Measurements from ENCODE around the gene BTBD1.
A peak's percentile ranks its signal among the peaks of the same experiment; 100 is the strongest.
"Not testable (repeated sequence)": the region's sequence is repeated elsewhere in the genome, so short reads cannot be mapped to it uniquely, and the experiment has no call there.

The BTBD1 gene

DNA sequence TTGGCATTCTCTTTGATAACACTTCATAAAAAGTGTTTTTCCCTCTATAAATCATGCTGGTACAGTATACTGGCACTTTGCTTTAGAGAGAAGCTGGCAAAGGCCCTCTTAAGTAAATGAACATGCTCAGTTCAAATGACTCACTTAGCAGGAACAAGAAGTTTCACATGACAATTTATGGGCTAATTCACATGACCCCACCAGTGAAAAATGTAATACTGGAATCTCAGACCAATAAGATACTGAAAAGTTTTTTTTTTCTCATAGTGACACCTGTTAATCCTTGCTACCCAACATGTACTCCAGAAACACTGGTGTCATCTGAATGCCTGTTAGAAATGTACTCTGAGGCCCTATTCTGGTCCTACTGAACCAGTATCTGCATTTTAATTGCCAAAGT is 13.9 kb downstream of the BTBD1 start:
- DNase-seq: peak; percentile 75

DNA sequence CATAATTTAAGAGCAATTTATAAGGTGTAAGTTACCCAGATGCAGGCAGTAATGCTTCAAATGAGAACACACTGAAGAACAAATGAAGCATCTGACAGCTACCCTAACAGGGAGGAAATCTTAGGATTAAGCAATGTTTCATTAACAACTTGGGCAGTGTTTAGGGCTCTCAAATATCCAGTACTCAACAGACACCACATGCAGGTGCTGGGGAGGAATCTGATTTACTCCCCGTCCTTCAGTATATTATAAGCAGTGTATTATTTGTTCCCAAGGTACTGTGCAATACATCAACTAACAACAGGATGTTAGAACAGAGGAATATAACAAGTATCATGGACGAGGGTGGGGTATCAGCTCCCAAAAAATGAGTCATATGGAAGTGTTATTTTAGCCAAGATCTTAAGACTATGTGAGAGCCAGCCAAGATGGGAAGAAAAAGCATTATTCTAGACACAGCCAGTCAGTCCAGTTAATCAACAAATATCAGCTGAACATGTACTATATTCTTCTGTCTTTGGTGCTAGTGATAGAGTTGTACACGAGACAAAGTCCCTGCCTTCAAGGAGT is 20.4 kb downstream of the BTBD1 start:
- DNase-seq: no peak

DNA sequence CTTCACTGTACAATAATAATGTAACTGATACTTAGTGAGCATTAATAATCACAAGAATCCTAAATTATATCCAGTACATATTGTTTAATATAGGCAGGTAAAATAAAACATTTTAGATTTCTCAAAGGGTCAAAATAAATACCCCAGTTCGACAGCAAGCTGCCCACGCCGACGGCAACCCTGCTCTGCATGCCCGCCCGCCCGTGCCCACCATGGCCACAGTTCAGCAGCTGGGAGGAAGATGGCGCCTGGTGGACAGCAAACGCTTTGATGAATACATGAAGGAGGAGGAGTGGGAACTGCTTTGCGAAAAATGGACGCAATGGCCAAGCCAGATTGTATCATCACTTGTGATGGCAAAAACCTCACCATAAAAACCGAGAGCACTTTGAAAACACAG is 22.9 kb downstream of the BTBD1 start:
- no peak for DNase-seq

DNA sequence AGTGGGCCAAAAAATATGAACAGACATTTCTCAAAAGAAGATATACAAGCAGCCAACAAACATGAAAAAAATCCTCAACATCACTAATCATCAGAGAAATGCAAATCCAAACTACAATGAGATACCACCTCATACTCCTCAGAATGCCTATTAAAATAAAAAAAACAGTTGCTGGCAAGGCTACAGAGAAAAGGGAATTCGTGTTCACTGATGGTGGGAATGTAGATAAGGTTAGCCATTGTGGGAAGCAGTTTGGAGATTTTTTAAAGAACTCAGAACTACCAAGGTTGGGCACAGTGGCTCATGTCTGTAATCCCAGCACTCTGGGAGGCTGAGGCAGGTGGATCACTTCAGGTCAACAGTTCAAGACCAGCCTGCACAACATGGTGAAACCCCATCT is 27.8 kb downstream of the BTBD1 start:
- no peak for DNase-seq

DNA sequence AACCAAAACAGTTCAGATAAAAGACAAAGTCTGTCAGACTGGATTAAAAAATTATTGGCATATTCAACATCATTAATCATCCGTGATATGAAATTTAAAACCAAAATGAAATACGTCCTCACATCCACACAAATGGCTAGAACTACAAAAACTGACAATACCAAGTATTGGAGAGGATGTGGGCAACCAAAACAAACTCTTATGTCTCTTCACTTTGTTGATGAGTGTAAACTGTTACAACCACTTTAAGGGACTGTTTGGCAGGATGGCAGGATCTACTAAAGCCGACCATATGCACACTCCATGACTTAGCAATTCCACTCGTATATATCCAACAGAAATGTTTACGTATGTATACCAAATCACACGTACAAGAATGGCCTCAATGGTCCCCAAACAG is 30.8 kb downstream of the BTBD1 start:
- no peak for DNase-seq

DNA sequence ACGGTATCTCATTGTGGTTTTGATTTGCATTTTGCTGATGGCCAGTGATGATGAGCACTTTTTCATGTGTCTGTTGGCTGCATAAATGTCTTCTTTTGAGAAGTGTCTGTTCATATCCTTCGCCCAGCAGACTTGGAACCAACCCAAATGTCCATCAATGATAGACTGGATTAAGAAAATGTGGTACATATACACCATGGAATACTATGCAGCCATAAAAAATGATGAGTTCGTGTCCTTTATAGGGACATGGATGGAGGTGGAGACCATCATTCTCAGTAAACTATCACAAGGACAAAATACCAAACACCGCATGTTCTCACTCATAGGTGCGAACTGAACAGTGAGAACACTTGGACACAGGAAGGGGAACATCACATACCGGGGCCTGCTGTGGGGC is 35.8 kb downstream of the BTBD1 start:
- not testable (repeated sequence) for DNase-seq

DNA sequence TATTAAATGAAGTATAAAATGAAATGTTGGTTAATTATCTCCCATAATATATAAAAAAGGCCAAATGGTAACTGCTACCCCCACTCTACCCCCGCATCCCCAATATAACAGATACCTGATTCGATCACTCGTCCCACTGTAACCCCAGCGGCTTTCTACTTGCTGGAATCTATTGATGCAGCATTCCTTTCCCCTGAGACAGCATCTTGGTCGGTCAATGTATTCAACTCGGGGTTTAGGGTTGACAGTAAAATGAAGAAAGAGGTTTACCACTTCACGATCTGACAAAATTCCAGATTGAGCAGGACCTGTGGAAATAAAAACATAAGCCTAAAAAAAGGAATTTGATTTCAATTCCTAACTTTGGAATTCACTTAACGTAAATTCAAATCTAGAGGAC is 37.0 kb downstream of the BTBD1 start:
- DNase-seq: no peak

DNA sequence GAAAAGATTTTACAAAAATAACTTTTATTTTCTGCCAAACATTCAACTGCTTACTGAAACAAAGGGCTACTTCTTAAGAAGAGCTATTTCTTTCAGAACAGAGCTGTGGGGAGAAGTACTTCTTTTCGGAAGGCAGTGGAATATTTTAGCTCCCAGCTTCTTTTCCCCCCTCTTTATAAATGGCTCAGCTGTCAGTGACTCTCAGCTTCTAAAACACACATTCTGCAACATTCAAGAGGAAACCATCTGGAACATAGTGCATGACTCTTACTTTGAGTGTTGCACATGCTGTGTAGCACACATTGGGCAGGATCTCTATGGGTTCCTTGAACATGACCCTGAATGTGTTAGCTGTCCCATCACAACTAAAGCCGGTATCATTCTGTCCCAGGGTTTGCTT is 48.6 kb downstream of the BTBD1 start:
- no peak for DNase-seq

DNA sequence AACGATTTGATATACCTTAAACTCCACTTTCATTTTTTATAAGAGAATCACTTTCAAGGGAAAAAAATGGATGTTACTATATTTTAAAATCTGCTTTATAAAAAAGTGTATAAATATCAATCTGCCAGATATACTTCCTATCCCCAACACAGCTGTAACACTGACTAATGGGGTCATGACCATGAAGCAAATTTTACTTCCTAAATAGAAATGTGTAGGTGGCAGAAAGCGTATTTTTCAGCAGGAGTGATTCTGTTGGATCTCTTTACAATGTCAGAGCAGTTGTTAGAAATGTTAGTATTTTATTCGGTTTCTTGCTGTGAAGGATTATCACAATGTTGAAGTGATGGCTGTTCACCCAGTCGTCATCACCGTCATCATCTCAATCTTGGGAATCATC is 50.1 kb downstream of the BTBD1 start:
- DNase-seq: peak; percentile 62

DNA sequence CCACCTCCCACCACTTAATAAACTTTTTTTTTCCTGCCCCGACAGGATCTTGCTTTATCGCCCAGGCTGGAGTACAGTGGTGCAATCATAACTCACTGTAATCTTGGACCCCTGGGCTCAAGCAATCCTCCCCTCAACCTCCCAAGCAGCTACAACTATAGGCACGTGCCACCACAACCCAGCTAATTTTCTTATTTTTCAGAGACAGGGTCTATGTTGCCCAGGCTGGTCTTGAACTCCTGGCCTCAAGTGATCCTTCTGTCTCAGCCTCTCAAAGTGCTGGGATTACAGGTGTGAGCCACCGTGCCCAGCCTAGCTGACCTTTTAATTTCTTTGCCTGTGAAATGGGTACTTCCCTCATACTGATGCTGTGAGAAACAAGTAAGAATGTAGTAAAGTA is 51.7 kb downstream of the BTBD1 start:
- DNase-seq: no peak

DNA sequence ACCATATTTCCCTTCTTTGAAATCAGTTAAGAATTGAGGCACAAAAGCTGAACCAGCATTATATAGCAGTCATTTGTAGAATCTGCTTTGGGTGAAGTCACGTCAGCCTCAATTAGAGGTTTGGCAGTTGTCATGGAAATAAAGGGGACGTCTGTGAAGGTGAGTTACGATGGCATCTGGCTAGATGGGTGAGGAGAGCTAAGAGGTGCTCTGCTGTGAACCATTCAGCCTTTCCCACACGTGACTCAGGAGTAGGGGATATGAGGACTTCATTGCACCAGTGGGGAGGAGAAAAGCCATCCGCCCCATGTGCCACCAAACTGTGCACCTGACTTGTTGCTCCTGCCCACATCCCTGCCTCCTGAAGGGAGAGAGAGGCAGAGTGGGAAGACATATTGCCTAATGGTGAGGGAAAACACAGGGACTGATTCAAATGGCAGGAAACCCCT is 52.8 kb downstream of the BTBD1 start:
- DNase-seq: no peak

DNA sequence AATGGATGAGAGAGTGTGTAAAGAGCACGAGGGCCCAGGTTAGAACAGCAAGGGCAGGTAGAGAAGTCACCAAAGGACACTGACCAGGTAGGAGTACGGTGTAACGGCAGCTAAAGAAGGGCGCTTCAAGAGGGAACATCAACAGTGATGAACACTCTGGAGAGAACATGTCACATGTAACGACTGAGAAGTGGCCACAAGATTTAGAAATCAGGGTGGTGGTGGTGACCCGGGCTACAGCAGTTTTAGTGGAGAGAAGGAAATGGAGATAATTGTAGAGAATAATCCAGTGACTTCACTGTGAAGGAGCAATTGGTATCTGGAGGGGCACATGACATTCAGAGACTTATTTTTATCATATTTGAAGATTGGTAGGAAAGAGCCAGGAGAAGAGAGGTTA is 54.4 kb downstream of the BTBD1 start:
- DNase-seq: no peak

DNA sequence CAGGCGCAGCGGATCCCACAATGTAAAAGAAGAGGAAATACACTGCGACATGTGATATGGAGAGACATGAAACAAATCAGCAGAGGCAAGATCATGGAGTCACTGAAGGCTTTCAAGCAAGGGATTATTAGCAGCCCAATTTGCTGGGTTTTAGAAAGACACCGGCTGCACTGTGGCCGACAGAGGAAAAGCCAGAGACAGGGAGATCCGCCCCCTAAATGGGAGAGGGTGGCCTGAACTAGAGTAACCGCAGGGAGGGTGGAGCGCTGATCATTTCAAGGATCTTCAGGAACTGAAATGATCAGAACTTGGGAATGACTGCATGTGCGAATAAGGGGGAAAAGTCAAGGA is 55.0 kb downstream of the BTBD1 start:
- DNase-seq: peak; percentile 15

DNA sequence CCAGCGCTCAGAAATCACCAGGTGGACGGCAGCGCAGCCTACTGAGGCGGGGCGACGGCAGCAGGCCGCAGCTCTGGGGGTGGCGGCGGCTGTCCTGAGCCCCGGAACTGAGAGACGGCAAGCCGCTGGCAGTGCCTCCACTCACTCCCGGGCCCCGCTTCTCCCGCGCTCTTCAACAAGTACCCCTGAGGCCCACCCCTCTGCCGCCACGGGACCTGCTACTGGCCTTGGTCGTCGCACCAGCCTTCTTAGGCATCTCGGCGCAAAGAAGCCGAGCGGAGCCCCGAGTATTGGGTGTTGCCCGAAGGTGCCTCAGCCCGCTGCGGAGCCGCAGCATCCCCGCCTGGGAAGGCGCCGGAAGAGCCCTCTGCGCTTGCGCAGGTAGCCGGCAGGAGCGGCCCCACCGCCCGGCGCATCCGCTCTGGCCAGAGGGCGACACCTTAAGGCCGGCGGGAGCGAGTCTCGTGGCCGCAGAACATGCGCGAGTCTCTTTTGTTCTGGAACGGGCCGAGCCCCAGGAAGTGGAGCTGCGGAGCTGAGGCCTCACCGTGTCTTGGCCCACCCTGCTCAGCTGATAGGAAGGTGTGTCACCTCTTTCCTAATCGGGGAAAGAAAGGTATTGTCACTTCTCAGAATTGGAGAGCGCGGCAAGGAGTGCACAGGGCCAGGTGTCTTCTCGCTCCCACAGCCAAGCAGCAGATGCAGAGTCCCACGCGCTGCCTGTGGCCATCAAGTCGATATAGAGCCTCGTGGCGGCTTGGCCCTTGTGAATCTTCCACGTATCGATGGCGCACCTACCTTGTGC is 55.6 kb downstream of the BTBD1 start, which contains the start of gene C15orf40:
C15orf40 (minus strand) TSS at position 369 of the 805 bp plus-strand sequence; CDS start at position 337, 32 bp downstream.
- DNase-seq: peak; percentile 96

DNA sequence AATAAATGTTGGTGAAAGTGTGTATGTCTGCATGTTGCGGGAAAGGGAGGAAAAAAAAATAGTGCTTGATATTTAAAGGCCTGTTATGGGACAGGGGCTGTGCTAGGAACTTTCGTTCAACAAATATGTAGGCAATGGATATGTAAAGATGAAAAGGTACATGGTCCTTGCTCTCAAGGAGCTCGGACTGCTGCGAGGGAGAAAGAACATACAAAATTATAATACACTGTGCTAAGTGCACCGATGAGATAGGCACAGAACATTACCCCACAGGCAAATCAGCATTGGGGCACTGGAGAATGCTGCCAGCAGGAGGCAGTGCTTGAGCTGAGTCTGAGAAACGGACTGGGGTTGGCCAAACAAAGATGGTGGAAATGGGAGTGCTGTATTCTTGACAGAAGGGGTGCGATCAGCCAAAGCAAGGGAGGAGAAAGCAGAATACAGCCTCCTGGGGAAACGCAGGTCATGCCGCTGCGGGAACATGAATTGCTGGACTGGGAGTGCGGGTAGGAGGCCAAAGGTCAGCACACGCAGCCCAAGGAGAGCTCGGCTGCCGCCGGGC is 56.3 kb downstream of the BTBD1 start:
- DNase-seq: peak; percentile 85

DNA sequence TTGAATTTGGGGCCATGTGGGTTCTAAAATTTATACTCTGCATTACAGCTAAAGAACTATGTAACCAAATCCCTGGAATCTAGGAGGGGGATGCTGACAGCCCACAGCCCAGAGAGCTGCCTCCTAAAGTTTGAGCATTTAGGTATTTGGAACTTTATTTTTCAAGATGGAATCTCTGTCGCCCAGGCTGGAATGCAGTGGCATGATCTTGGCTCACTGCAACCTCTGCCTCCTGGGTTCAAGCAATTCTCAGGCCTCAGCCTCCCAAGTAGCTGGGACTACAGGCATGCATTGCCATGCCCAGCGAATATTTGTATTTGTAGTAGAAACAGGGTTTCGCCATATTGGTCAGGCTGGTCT is 66.4 kb downstream of the BTBD1 start:
- DNase-seq: not testable (repeated sequence)

DNA sequence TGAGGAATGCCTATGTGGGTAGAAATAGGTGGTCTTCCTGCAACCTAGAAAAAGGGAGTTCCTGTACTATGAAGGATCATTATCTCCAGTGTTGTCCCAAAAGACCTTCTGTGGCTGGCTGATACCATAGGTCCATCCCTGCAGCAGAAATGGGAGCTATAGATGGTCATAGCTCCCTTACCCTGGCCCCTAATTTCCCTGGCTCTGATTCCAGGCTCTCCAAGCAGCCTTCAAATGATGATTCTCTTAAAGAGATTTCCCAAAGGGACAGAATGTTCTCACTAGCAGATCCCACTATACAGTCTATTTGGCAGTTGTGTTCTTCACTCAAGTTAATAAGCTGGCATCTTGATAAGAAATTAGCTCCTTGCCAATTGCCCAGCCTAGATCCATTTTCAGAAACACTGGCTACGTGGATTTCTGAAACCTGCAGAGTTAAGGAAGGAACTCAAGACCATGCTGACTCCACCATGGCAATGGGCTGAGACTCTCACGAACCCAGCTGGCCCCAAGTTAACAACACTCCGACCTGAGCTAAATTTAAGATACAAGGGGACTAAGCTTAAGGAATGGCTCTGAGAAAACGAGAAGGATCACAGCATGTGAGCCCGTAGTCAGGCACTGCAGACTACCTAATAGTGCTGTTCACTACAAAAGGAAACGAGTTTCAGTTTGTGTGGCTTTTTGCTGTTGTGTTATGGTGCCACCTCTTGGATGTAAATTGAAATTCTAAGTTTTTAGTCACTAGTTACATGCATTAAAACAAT is 67.0 kb downstream of the BTBD1 start:
- DNase-seq: peak; percentile 67

DNA sequence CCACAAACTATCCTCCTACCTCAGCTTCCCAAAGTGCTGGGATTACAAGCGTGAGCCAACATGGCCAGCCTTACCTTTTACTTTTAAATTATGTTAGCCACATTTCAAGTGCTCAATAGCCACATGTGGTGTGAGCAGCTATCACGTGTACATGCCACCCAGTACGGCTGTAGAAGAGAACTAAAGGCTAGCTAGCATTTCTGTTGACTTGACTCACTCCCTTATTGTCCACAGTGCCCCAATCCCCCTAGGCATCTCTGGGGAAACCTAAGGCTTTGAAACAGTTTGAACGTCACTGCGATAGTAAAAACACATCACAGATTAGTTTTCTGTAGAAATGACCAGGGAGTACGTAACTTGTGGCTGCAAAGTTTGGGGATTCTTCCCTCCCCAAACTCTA is 67.6 kb downstream of the BTBD1 start:
- DNase-seq: no peak

DNA sequence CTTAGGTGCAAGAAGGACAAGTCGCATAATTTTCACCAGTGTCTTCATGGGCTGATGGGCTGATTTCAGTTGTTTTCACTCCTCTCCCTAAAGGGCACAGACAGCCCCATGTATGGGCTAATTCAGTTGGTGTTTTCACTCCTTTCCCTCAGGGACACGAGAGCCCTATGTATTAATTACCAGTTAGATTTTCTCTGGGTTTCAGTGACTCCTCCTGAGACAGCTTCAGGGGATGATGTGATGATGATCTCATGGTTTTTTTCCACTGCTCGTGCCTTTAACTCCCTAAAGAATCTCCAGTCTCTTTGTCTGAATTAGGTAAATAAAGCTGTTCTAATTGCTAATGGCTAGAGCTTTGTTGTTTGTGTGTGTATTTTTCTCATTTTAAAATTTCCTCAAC is 71.1 kb downstream of the BTBD1 start:
- DNase-seq: no peak

DNA sequence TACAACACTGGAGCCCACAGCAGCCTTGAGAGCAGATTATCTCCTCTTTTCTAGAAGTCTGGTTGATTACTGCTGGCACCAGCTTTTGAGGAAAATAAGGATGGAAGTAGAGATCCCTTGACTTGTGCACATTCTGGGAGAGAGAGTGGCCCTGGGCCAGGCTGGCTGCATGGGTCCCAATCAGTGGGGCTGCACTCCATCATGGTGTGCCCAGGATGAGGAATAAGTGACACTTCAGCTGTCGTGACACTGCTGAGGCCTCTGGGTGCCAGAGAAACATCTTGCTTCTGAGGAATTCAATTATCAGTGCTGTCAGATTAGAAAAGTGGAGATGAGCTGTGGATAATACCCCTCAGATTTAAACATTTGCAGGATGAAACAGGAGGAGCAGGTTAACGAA is 72.0 kb downstream of the BTBD1 start:
- DNase-seq: no peak

DNA sequence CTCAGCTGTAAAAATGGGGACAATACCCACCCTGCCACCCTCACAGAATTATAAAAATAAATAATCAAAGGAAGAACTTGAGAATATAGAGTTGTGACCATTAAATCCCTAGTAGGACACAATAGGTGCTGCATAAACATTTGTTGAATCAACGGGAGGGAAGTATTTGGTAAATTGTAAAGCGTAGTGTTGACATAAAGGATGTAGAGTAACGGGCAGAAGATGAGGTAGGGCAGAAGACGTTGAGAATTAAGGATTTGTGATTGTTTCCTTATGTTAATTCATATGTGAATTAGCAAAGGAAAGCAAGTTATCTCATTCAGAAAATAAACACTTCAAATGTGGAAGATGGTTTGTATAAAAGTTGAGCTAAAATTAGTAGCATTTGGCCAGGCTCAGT is 73.9 kb downstream of the BTBD1 start:
- no peak for DNase-seq

DNA sequence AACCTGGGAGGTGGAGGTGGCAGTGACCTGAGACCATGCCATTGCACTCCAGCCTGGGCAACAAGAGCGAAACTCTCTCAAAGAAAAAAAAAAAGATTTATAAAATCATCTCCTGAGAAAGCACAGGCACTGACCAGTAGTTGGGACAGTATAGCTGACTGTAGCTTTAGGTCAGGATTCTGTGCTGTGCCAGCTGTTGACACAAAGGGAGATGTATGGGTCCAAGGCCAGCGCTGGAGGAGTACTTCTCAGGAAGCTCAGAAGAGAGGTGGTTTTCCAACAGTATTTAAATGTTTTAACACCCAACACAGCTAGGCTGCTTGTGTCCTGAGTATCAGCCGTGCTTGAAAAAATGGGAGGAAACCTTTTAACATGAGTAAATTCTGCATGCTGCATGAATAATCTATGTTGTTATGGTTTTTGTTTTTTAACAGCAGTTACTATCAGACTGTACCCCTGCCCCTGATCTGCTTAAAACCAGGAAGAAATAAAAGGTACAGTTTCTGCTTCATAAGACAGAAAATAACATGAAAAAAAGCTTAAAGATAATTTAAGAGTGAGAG is 74.5 kb downstream of the BTBD1 start:
- no peak for DNase-seq

DNA sequence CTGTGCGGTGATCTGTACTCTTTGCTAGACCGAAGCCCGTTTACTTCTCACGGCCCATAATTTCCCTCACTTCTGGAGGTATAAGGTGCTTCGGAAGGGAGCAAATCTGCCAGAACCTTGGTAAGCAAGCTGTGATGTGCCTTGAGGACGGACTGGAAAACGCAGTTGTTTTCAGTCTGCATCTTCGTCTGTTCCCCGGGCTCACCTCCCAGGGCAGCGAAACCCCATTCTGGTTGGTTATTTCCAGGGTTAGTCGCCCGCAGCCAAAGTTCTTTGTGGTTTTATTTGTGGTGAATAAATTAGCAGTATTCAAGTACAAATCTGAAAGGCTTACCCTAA is 80.6 kb downstream of the BTBD1 start:
- no peak for DNase-seq
